Keratinocyte (primary cell): ENCODE results near the gene RAPGEF4.

Experiments
- EZH2 ChIP-seq: IDR thresholded peaks from one replicate; pipeline ENCODE4 v1.6.1; 2012; ENCODE audit warnings: inconsistent platforms, mild to moderate bottlenecking, low read length, moderate library complexity
- TF ChIP-seq, protein P1 (sequence below), 3 experiments: IDR thresholded peaks in 1 of 3; conservative IDR thresholded peaks in 1 of 3; optimal IDR thresholded peaks in 1 of 3; 2 replicates in 2 of 3; 3 replicates in 1 of 3; pipeline versions ENCODE3 to v1.5.1; 2011; ENCODE audit warnings: low read length in 3 of 3, mild to moderate bottlenecking in 3 of 3, moderate library complexity in 2 of 3, control low read depth in 1 of 3, inconsistent platforms in 1 of 3; ENCODE audit not compliant: insufficient read depth in 2 of 3; ENCODE audit errors: extremely low read depth in 1 of 3

DNA sequence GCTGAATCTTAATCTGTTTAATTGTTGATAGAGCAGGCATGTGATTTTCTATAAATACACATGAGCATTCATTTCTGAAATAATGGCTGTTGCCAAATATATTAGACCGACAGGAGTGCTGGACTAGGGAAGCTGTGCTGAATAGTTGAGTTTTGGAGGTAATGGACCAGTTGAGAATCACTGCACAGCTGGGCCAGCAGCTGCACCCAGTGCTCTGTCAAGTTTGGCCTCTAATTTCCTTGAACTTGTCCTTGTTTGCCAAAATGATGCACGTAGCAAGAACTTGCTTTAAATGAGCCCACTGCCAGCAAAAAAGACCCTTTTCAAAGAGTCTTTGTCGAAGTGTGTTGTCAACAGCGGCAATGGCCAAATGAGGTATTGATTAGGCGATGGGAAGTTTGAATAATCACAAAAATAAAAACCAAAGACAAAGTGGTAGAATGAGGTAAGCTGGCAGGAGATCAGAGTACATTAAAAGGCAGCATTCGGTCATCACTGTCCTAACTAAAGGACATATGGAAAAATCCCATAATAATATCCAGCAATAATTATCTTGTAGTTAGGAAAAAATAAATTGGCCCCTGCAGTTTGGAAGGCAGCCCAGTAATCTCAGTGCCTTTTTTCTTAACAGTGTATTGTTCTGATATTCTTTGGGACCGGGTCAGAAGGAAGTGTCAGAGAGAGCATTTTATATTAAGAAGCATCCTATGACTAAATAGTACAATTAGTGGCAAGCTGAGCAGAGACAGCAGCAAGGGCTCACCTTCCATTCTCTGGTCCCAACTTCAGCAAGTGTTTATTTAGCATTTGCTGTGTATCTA is 126.2 kb downstream of the RAPGEF4 start:
- TF ChIP-seq, protein P1, sequence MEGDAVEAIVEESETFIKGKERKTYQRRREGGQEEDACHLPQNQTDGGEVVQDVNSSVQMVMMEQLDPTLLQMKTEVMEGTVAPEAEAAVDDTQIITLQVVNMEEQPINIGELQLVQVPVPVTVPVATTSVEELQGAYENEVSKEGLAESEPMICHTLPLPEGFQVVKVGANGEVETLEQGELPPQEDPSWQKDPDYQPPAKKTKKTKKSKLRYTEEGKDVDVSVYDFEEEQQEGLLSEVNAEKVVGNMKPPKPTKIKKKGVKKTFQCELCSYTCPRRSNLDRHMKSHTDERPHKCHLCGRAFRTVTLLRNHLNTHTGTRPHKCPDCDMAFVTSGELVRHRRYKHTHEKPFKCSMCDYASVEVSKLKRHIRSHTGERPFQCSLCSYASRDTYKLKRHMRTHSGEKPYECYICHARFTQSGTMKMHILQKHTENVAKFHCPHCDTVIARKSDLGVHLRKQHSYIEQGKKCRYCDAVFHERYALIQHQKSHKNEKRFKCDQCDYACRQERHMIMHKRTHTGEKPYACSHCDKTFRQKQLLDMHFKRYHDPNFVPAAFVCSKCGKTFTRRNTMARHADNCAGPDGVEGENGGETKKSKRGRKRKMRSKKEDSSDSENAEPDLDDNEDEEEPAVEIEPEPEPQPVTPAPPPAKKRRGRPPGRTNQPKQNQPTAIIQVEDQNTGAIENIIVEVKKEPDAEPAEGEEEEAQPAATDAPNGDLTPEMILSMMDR (optimal IDR thresholded peaks at IDR 0.05 in 1 of 3, IDR thresholded peaks at IDR 0.05 in 1 of 3, conservative IDR thresholded peaks at IDR 0.05 in 1 of 3; ENCODE audit: extremely low read depth in 1 of 3, insufficient read depth in 2 of 3, low read length in 3 of 3), result no peak
- TF ChIP-seq EZH2, result no peak
